Caco-2 (cell line): ENCODE results near the gene DOCK9. TPM values are rescaled to one million over a fixed set of nuclear protein-coding genes. Genes with fewer than 3 reads are reported as not detected.

ENCODE experiments used
- Bru-seq: library from RNA; stranded (reverse); fragments of 400-500 nt; gene quantifications from one replicate; lab custom pipeline; 2021; lab: Mats Ljungman, UMichigan
- BruChase-seq, 2 experiments: library from RNA; stranded (reverse); fragments of 400-500 nt; gene quantifications; one replicate each; lab custom pipeline; 2021; lab: Mats Ljungman, UMichigan
- BruUV-seq: library from RNA; stranded (reverse); fragments of 400-500 nt; replicated peaks from 2 replicates; lab custom pipeline; 2021; lab: Mats Ljungman, UMichigan
- CTCF ChIA-PET: fragments of 300-600 bp; sonication (Branson Sonifier 250); formaldehyde crosslinking; loops from one replicate; lab custom pipeline; 2022; ENCODE audit warnings: antibody characterized with exemption; lab: Charles Lee
- POLR2A ChIA-PET: fragments of 300-600 bp; sonication (Branson Sonifier 250); formaldehyde crosslinking; loops from one replicate; lab custom pipeline; 2022; ENCODE audit warnings: antibody characterized with exemption; lab: Charles Lee
- DNase-seq, 2 experiments: peaks; one replicate each; pipeline versions ENCODE4 v3.0.0 to v3.0.0-alpha.2; 2020 to 2022
- H3K27me3 ChIP-seq: replicated peaks from 2 replicates; pipeline ENCODE4 v1.6.0; 2011; ENCODE audit warnings: low read length; ENCODE audit not compliant: control insufficient read depth, insufficient read depth
- H3K36me3 ChIP-seq: 2 replicates; pipeline ENCODE4 v1.5.1; 2011; ENCODE audit warnings: low read length; ENCODE audit not compliant: control insufficient read depth, insufficient read depth
- H3K4me1 ChIP-seq: fragments of 250-450 bp; sonication (Bioruptor Pico); 2 replicates; pipeline ENCODE4 v1.5.1; 2020; ENCODE audit warnings: mild to moderate bottlenecking
- H3K4me3 ChIP-seq: 2 replicates; pipeline ENCODE4 v1.5.1; 2011; ENCODE audit warnings: low read depth, mild to moderate bottlenecking, control low read depth, low read length
- H3K9me3 ChIP-seq: fragments of 250-450 bp; sonication (Bioruptor Pico); 2 replicates; pipeline ENCODE4 v1.5.1; 2020; ENCODE audit warnings: mild to moderate bottlenecking, moderate library complexity
- H3K27ac Mint-ChIP-seq: one replicate; pipeline ENCODE4 v1.8.0; 2022; ENCODE audit warnings: mixed read lengths; ENCODE audit not compliant: unreplicated experiment
- H3K27me3 Mint-ChIP-seq: one replicate; pipeline ENCODE4 v1.8.0; 2022; ENCODE audit warnings: mixed read lengths; ENCODE audit not compliant: insufficient read depth, unreplicated experiment
- H3K36me3 Mint-ChIP-seq: one replicate; pipeline ENCODE4 v1.8.0; 2022; ENCODE audit warnings: mild to moderate bottlenecking, mixed read lengths; ENCODE audit not compliant: insufficient read depth, unreplicated experiment
- H3K4me1 Mint-ChIP-seq: one replicate; pipeline ENCODE4 v1.8.0; 2022; ENCODE audit warnings: low read depth, mixed read lengths; ENCODE audit not compliant: unreplicated experiment
- H3K4me3 Mint-ChIP-seq: one replicate; pipeline ENCODE4 v1.8.0; 2022; ENCODE audit warnings: mild to moderate bottlenecking, moderate library complexity, mixed read lengths; ENCODE audit not compliant: unreplicated experiment
- H3K9me3 Mint-ChIP-seq: one replicate; pipeline ENCODE4 v1.8.0; 2022; ENCODE audit warnings: mixed read lengths; ENCODE audit not compliant: unreplicated experiment
- intact Hi-C: fragments of 100-400 bp; cut with micrococcal nuclease; formaldehyde crosslinking; loops from one replicate; pipeline ENCODE4 v1.10.0; 2022; ENCODE audit not compliant: unreplicated experiment
- long read RNA-seq: library from polyadenylated mRNA; stranded (forward); transcript quantifications from one replicate; pipeline ENCODE4 v2.0.0, GENCODE V29; 2022
- total RNA-seq: library from RNA; stranded (reverse); gene quantifications from 2 replicates; pipeline ENCODE4 v1.2.3, GENCODE V29; 2022
- TF ChIP-seq, protein P1 (sequence below), 2 experiments: fragments of 200-600 bp in 1 of 2; IDR thresholded peaks; 1 replicate in 1 of 2; 2 replicates in 1 of 2; pipeline versions ENCODE4 v1.5.1 to v1.8.0; 2011 to 2022; ENCODE audit warnings: antibody characterized with exemption in 1 of 2, control low read depth in 1 of 2, inconsistent platforms in 1 of 2, low read depth in 1 of 2, low read length in 1 of 2, mild to moderate bottlenecking in 1 of 2, moderate library complexity in 1 of 2; ENCODE audit not compliant: insufficient read depth in 1 of 2, severe bottlenecking in 1 of 2, unreplicated experiment in 1 of 2

Gene DOCK9
- 219 and 260 TPM in 2 replicates for total RNA-seq
- percentile 88 among the genes with signal in this experiment for Bru-seq, nascent RNA
- BruChase-seq, experiment 1, labeled RNA remaining after a 2-hour chase, result percentile 86 among the genes with signal in this experiment
- percentile 87 among the genes with signal in this experiment for BruChase-seq, experiment 2, labeled RNA remaining after a 6-hour chase
- long read RNA-seq, full-length matches to known transcripts, result 2 of 51 reads
- long read RNA-seq, partial matches to known transcripts, result 21 of 51 reads
- long read RNA-seq, other reads (novel, unspliced or antisense), result 28 of 51 reads

- ChIA-PET POLR2A (interaction anchor here (0.7 to 0.8 kb wide), 2 partner anchors 40 to 109 kb away, joined by 3 read pairs; no protein-coding TSS in a partner anchor), CTCF (interaction anchor here (0.8 to 1.6 kb wide), 3 partner anchors 9 to 81 kb away, joined by 3 to 5 read pairs (median 4); no protein-coding TSS in a partner anchor)
- Mint-ChIP-seq H3K4me1 (peaks cover 49% of the 10 kb centered on the region), H3K9me3 (no peaks in the 10 kb centered on the region), H3K36me3 (peaks cover 3% of the 10 kb centered on the region), H3K27ac (peak within 1 kb of the TSS; percentile 88), H3K4me3 (peak within 1 kb of the TSS; percentile 77), H3K27me3 (no peaks in the 10 kb centered on the region)
- Histone ChIP-seq H3K27me3 (no peaks in the 10 kb centered on the region), H3K4me1 (peaks cover 50% of the 10 kb centered on the region), H3K4me3 (peak within 1 kb of the TSS; percentile 11), H3K36me3 (no peaks in the 10 kb centered on the region), H3K9me3 (no peaks in the 10 kb centered on the region)
- TF ChIP-seq, protein P1, sequence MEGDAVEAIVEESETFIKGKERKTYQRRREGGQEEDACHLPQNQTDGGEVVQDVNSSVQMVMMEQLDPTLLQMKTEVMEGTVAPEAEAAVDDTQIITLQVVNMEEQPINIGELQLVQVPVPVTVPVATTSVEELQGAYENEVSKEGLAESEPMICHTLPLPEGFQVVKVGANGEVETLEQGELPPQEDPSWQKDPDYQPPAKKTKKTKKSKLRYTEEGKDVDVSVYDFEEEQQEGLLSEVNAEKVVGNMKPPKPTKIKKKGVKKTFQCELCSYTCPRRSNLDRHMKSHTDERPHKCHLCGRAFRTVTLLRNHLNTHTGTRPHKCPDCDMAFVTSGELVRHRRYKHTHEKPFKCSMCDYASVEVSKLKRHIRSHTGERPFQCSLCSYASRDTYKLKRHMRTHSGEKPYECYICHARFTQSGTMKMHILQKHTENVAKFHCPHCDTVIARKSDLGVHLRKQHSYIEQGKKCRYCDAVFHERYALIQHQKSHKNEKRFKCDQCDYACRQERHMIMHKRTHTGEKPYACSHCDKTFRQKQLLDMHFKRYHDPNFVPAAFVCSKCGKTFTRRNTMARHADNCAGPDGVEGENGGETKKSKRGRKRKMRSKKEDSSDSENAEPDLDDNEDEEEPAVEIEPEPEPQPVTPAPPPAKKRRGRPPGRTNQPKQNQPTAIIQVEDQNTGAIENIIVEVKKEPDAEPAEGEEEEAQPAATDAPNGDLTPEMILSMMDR (IDR thresholded peaks at IDR 0.05; ENCODE audit: insufficient read depth in 1 of 2, low read depth in 1 of 2, low read length in 1 of 2, severe bottlenecking in 1 of 2, unreplicated experiment in 1 of 2), result no peak
- peak; percentile 63 to 68 for DNase-seq
- intact Hi-C loops, result loop anchor here (1.0 to 5.0 kb wide), 2 partner anchors 57 to 110 kb away; no protein-coding TSS in a partner anchor
- BruUV-seq, result no TSS peak
Measured at GRCh38 chr13:98977568-98978265, at the start of gene DOCK9. TSS of gene DOCK9 (minus strand) at chr13:98978064. CDS start at chr13:98977909, 155 bp downstream.

DNA sequence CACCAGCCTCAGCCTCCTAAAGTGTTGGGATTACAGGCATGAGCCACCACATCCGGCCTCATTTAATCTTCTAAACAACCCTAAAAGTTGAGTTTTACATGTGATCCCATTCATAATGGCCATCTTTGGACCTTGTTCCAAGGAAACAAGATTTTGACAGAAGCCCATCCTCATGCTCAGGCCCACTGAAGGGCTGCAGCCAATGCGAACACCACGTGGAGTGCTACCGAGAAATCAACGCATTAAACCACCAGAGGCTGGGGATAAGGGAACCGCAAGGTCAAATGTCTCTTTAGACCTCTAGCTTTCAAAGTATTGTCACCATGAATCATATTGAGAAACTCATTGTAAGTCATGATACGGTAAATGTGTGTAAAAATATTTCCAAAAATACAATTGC is 49.4 kb upstream of the DOCK9 start:
- no peak for DNase-seq
- H3K9me3 ChIP-seq, result peaks cover 7% of the 10 kb centered on the region; the same call in 1 of the 2 replicates
- H3K27me3 ChIP-seq, result no peaks in the 10 kb centered on the region
- H3K27ac Mint-ChIP-seq, result no peak overlapping the region
- H3K4me1 Mint-ChIP-seq, result no peaks in the 10 kb centered on the region
- no peaks in the 10 kb centered on the region for H3K9me3 Mint-ChIP-seq
- no peak overlapping the region for H3K4me3 Mint-ChIP-seq
- intact Hi-C loops, result no loop called here
- peaks cover 8% of the 10 kb centered on the region; the same call in 1 of the 2 replicates for H3K4me1 ChIP-seq
- H3K27me3 Mint-ChIP-seq, result no peaks in the 10 kb centered on the region
- no peak overlapping the region for H3K4me3 ChIP-seq
- POLR2A ChIA-PET, result no interaction called here
- BruUV-seq, result no TSS peak
- TF ChIP-seq, protein P1 (IDR thresholded peaks at IDR 0.05; ENCODE audit: insufficient read depth in 1 of 2, low read depth in 1 of 2, low read length in 1 of 2, severe bottlenecking in 1 of 2, unreplicated experiment in 1 of 2), result no peak
- H3K36me3 Mint-ChIP-seq, result no peaks in the 10 kb centered on the region
- H3K36me3 ChIP-seq, result no peaks in the 10 kb centered on the region
- CTCF ChIA-PET, result no interaction called here

GRCh38 chr13:99022941-99023340 is 45.1 kb upstream of the DOCK9 start:
- no peaks in the 10 kb centered on the region for H3K36me3 ChIP-seq
- Mint-ChIP-seq H3K36me3 (no peaks in the 10 kb centered on the region), H3K4me1 (no peaks in the 10 kb centered on the region), H3K9me3 (no peaks in the 10 kb centered on the region), H3K27me3 (no peaks in the 10 kb centered on the region), H3K4me3 (no peak overlapping the region), H3K27ac (no peak overlapping the region)
- intact Hi-C loops, result no loop called here
- H3K4me3 ChIP-seq, result no peak overlapping the region
- no peaks in the 10 kb centered on the region for H3K27me3 ChIP-seq
- POLR2A ChIA-PET, result no interaction called here
- no peaks in the 10 kb centered on the region for H3K4me1 ChIP-seq
- no TSS peak for BruUV-seq
- TF ChIP-seq, protein P1 (IDR thresholded peaks at IDR 0.05; ENCODE audit: insufficient read depth in 1 of 2, low read depth in 1 of 2, low read length in 1 of 2, severe bottlenecking in 1 of 2, unreplicated experiment in 1 of 2), result no peak
- no peaks in the 10 kb centered on the region for H3K9me3 ChIP-seq
- CTCF ChIA-PET, result no interaction called here
- DNase-seq, result no peak
